HepG2 (cell line): ENCODE results near the gene SYS1. TPM values are rescaled to one million over a fixed set of nuclear protein-coding genes. Genes with fewer than 3 reads are reported as not detected.

ENCODE experiments used
- ERF ChIP-seq: IDR thresholded peaks from 2 replicates; pipeline ENCODE4 v1.6.1; 2018; ENCODE audit warnings: missing biosample characterization, missing genetic modification reagents
- REL ChIP-seq: sonication (generic); formaldehyde crosslinking; conservative IDR thresholded peaks from 2 replicates; pipeline ENCODE4 v1.8.0; 2022; ENCODE audit warnings: mild to moderate bottlenecking, missing genetic modification reagents, moderate library complexity
- SRF ChIP-seq: IDR thresholded peaks from 2 replicates; pipeline ENCODE4 v1.6.1; 2011; ENCODE audit warnings: mild to moderate bottlenecking, low read depth, low read length, moderate library complexity
- TRIM24 ChIP-seq: sonication (generic); formaldehyde crosslinking; IDR thresholded peaks from 2 replicates; pipeline ENCODE4 v1.8.0; 2022; ENCODE audit warnings: mild to moderate bottlenecking, missing genetic modification reagents
- ZFP36 ChIP-seq: fragments of 150-350 bp; IDR thresholded peaks from 2 replicates; pipeline ENCODE4 v1.6.1; 2018; ENCODE audit warnings: borderline replicate concordance, low read length, low read depth; ENCODE audit not compliant: partially characterized antibody
- ZNF432 ChIP-seq: sonication (generic); formaldehyde crosslinking; IDR thresholded peaks from 2 replicates; pipeline ENCODE4 v1.5.0; 2020; ENCODE audit warnings: missing genetic modification reagents, mild to moderate bottlenecking, borderline replicate concordance
- ZNF652 ChIP-seq: IDR thresholded peaks from 2 replicates; pipeline ENCODE4 v1.6.1; 2016; ENCODE audit warnings: low read depth, borderline replicate concordance
- ZNF883 ChIP-seq: sonication (generic); formaldehyde crosslinking; IDR thresholded peaks from 2 replicates; pipeline ENCODE4 v1.5.1; 2020; ENCODE audit warnings: mild to moderate bottlenecking, missing genetic modification reagents; ENCODE audit errors: not compliant biosample characterization
- polyA plus RNA-seq, 8 experiments: library from polyadenylated mRNA; depleted of rRNA in 3 of 8; stranded (reverse) in 7 of 8; unstranded in 1 of 8; fragments of >200 nt; fragmentation: Illumina TruSeq in 4 of 8; extraction: Trizol in 4 of 8; gene quantifications; 2 replicates each; pipeline versions ENCODE4 v1.2.1 to v1.2.3, GENCODE V29; 2011 to 2016; ENCODE audit warnings: low read depth in 4 of 8, missing spikeins in 1 of 8, mixed read lengths in 1 of 8; ENCODE audit not compliant: insufficient read depth in 1 of 8
- total RNA-seq, 5 experiments: library from RNA; depleted of rRNA; stranded (reverse); fragments of >200 nt; fragmentation: Illumina TruSeq; extraction: Trizol; gene quantifications; 2 replicates each; pipeline ENCODE4 v1.2.3, GENCODE V29; 2016; ENCODE audit warnings: low read depth in 1 of 5
- TF ChIP-seq, protein P1 (sequence below): sonication (generic); formaldehyde crosslinking; IDR thresholded peaks from 2 replicates; pipeline ENCODE4 v1.5.0; 2020; ENCODE audit warnings: missing genetic modification reagents, mild to moderate bottlenecking, borderline replicate concordance
- TF ChIP-seq, protein P2 (sequence below): sonication (generic); formaldehyde crosslinking; IDR thresholded peaks from 2 replicates; pipeline ENCODE4 v1.5.0; 2020; ENCODE audit warnings: missing genetic modification reagents
- TF ChIP-seq, protein P3 (sequence below): sonication (generic); formaldehyde crosslinking; IDR thresholded peaks from 2 replicates; pipeline ENCODE4 v1.4.0; 2020; ENCODE audit warnings: missing genetic modification reagents
- TF ChIP-seq, protein P4 (sequence below): sonication (generic); formaldehyde crosslinking; IDR thresholded peaks from 2 replicates; pipeline ENCODE4 v1.9.0; 2021; ENCODE audit warnings: missing genetic modification reagents, borderline replicate concordance
- TF ChIP-seq, protein P5 (sequence below): sonication (generic); formaldehyde crosslinking; IDR thresholded peaks from 2 replicates; pipeline ENCODE4 v1.4.0; 2020; ENCODE audit warnings: missing genetic modification reagents
- TF ChIP-seq, protein P6 (sequence below): IDR thresholded peaks from 2 replicates; pipeline ENCODE4 v1.6.1; 2012; ENCODE audit warnings: inconsistent platforms
- TF ChIP-seq, protein P7 (sequence below): IDR thresholded peaks from 2 replicates; pipeline ENCODE4 v1.6.1; 2016
- TF ChIP-seq, protein P8 (sequence below): sonication (generic); formaldehyde crosslinking; IDR thresholded peaks from 2 replicates; pipeline ENCODE4 v1.4.0; 2020; ENCODE audit warnings: mild to moderate bottlenecking, missing genetic modification reagents

The SYS1 gene
- total and polyA plus RNA-seq, 2 of the 13 experiments (the other 11 are each of a cell fraction or from before 2014, with no cell fraction given) = 38.3 to 65.6 TPM

DNA sequence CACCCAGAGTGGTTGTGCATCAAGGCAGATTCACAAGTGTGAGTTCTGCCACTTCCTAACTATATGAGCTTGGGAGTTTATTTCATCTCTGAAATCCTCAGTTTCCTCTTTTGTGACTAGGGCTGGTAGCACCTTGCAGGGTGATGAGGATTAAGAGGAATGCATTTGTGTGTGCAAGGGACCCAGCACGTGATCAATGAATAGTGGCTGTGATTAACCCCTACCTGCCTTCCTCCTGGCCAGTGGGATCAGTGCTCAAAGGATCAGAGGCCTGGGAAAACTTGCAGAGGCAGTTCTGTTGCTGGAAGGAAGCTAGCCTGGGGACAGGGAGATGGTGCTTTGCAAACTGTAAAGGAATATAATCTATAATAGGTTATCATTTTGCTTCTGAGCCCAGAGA lies 22.0 kb upstream of the SYS1 start (continued):
- TF ChIP-seq SRF (no peak), ZNF432 (CRISPR knock-in tag) (no peak), ZNF652 (peak; percentile 95), REL (no peak), ZNF883 (CRISPR knock-in tag) (no peak), ERF (0 out of 2 replicates have a peak, but pooled peaks have one; percentile 8), ZFP36 (no peak), TRIM24 (CRISPR knock-in tag) (no peak)
- TF ChIP-seq, protein P1, sequence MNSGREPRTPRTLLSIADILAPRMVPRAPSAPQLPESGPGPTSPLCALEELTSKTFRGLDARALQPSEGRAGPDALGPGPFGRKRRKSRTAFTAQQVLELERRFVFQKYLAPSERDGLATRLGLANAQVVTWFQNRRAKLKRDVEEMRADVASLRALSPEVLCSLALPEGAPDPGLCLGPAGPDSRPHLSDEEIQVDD (CRISPR knock-in tag) = no peak
- TF ChIP-seq, protein P2, sequence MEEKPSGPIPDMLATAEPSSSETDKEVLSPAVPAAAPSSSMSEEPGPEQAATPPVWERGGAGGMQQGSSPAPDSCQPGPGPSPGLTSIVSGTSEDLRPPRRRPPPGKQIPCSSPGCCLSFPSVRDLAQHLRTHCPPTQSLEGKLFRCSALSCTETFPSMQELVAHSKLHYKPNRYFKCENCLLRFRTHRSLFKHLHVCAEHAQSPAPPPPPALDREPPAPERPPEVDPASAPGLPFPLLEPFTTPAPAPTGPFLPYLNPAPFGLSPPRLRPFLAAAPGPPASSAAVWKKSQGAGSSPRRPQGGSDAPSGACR (CRISPR knock-in tag) = peak; percentile 76; the same call in 1 of the 2 replicates
- TF ChIP-seq, protein P3, sequence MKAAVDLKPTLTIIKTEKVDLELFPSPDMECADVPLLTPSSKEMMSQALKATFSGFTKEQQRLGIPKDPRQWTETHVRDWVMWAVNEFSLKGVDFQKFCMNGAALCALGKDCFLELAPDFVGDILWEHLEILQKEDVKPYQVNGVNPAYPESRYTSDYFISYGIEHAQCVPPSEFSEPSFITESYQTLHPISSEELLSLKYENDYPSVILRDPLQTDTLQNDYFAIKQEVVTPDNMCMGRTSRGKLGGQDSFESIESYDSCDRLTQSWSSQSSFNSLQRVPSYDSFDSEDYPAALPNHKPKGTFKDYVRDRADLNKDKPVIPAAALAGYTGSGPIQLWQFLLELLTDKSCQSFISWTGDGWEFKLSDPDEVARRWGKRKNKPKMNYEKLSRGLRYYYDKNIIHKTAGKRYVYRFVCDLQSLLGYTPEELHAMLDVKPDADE = no peak
- TF ChIP-seq, protein P4, sequence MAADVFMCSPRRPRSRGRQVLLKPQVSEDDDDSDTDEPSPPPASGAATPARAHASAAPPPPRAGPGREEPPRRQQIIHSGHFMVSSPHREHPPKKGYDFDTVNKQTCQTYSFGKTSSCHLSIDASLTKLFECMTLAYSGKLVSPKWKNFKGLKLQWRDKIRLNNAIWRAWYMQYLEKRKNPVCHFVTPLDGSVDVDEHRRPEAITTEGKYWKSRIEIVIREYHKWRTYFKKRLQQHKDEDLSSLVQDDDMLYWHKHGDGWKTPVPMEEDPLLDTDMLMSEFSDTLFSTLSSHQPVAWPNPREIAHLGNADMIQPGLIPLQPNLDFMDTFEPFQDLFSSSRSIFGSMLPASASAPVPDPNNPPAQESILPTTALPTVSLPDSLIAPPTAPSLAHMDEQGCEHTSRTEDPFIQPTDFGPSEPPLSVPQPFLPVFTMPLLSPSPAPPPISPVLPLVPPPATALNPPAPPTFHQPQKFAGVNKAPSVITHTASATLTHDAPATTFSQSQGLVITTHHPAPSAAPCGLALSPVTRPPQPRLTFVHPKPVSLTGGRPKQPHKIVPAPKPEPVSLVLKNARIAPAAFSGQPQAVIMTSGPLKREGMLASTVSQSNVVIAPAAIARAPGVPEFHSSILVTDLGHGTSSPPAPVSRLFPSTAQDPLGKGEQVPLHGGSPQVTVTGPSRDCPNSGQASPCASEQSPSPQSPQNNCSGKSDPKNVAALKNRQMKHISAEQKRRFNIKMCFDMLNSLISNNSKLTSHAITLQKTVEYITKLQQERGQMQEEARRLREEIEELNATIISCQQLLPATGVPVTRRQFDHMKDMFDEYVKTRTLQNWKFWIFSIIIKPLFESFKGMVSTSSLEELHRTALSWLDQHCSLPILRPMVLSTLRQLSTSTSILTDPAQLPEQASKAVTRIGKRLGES = no peak
- TF ChIP-seq, protein P5, sequence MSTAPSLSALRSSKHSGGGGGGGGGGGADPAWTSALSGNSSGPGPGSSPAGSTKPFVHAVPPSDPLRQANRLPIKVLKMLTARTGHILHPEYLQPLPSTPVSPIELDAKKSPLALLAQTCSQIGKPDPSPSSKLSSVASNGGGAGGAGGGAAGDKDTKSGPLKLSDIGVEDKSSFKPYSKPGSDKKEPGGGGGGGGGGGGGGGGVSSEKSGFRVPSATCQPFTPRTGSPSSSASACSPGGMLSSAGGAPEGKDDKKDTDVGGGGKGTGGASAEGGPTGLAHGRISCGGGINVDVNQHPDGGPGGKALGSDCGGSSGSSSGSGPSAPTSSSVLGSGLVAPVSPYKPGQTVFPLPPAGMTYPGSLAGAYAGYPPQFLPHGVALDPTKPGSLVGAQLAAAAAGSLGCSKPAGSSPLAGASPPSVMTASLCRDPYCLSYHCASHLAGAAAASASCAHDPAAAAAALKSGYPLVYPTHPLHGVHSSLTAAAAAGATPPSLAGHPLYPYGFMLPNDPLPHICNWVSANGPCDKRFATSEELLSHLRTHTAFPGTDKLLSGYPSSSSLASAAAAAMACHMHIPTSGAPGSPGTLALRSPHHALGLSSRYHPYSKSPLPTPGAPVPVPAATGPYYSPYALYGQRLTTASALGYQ (CRISPR knock-in tag) = no peak
- TF ChIP-seq, protein P6, sequence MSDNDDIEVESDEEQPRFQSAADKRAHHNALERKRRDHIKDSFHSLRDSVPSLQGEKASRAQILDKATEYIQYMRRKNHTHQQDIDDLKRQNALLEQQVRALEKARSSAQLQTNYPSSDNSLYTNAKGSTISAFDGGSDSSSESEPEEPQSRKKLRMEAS = peak; percentile 68
- TF ChIP-seq, protein P7, sequence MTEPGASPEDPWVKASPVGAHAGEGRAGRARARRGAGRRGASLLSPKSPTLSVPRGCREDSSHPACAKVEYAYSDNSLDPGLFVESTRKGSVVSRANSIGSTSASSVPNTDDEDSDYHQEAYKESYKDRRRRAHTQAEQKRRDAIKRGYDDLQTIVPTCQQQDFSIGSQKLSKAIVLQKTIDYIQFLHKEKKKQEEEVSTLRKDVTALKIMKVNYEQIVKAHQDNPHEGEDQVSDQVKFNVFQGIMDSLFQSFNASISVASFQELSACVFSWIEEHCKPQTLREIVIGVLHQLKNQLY (CRISPR knock-in tag) = peak; percentile 69; the same call in 1 of the 2 replicates
- TF ChIP-seq, protein P8, sequence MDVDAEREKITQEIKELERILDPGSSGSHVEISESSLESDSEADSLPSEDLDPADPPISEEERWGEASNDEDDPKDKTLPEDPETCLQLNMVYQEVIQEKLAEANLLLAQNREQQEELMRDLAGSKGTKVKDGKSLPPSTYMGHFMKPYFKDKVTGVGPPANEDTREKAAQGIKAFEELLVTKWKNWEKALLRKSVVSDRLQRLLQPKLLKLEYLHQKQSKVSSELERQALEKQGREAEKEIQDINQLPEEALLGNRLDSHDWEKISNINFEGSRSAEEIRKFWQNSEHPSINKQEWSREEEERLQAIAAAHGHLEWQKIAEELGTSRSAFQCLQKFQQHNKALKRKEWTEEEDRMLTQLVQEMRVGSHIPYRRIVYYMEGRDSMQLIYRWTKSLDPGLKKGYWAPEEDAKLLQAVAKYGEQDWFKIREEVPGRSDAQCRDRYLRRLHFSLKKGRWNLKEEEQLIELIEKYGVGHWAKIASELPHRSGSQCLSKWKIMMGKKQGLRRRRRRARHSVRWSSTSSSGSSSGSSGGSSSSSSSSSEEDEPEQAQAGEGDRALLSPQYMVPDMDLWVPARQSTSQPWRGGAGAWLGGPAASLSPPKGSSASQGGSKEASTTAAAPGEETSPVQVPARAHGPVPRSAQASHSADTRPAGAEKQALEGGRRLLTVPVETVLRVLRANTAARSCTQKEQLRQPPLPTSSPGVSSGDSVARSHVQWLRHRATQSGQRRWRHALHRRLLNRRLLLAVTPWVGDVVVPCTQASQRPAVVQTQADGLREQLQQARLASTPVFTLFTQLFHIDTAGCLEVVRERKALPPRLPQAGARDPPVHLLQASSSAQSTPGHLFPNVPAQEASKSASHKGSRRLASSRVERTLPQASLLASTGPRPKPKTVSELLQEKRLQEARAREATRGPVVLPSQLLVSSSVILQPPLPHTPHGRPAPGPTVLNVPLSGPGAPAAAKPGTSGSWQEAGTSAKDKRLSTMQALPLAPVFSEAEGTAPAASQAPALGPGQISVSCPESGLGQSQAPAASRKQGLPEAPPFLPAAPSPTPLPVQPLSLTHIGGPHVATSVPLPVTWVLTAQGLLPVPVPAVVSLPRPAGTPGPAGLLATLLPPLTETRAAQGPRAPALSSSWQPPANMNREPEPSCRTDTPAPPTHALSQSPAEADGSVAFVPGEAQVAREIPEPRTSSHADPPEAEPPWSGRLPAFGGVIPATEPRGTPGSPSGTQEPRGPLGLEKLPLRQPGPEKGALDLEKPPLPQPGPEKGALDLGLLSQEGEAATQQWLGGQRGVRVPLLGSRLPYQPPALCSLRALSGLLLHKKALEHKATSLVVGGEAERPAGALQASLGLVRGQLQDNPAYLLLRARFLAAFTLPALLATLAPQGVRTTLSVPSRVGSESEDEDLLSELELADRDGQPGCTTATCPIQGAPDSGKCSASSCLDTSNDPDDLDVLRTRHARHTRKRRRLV (CRISPR knock-in tag) = no peak
